Measurements from ENCODE around the gene PDE4D. TPM values are rescaled to one million over a fixed set of nuclear protein-coding genes. Genes with fewer than 3 reads are reported as not detected.

PDE4D gene
- total RNA-seq, 1 donor from 2014 or later: 13.2 TPM

DNA sequence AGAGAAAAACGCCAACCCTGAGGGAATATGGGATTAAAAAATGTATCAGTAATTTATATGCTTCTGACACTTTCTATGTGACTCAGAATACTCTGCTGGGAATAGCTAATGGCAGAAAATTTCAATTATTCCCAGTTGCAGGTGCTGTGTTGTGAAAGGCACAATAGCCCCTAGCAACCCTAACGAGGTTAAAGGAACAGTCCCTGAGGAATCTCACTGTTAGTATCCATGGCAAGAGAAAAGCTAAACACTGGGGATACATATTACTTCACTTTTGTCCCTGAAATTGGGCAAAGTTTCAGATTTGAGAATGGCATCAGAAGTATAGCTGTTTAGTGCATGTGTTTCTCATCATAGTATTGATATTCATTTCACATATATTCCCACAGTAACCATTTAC, 755.7 kb downstream of the PDE4D start:
- Mint-ChIP-seq H3K36me3 (ENCODE audit: unreplicated experiment) (no peaks in the 10 kb centered on the region), H3K4me3 (ENCODE audit: unreplicated experiment) (no peak overlapping the region), H3K4me1 (ENCODE audit: low read depth, unreplicated experiment) (peaks cover 3% of the 10 kb centered on the region), H3K27ac (ENCODE audit: unreplicated experiment) (no peak overlapping the region), H3K27me3 (ENCODE audit: unreplicated experiment) (no peaks in the 10 kb centered on the region), H3K9me3 (ENCODE audit: unreplicated experiment) (no peaks in the 10 kb centered on the region)
- TF ChIP-seq, protein P1, sequence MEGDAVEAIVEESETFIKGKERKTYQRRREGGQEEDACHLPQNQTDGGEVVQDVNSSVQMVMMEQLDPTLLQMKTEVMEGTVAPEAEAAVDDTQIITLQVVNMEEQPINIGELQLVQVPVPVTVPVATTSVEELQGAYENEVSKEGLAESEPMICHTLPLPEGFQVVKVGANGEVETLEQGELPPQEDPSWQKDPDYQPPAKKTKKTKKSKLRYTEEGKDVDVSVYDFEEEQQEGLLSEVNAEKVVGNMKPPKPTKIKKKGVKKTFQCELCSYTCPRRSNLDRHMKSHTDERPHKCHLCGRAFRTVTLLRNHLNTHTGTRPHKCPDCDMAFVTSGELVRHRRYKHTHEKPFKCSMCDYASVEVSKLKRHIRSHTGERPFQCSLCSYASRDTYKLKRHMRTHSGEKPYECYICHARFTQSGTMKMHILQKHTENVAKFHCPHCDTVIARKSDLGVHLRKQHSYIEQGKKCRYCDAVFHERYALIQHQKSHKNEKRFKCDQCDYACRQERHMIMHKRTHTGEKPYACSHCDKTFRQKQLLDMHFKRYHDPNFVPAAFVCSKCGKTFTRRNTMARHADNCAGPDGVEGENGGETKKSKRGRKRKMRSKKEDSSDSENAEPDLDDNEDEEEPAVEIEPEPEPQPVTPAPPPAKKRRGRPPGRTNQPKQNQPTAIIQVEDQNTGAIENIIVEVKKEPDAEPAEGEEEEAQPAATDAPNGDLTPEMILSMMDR (IDR thresholded peaks at IDR 0.05; ENCODE audit: partially characterized antibody, unreplicated experiment): no peak
- no peak for DNase-seq

DNA sequence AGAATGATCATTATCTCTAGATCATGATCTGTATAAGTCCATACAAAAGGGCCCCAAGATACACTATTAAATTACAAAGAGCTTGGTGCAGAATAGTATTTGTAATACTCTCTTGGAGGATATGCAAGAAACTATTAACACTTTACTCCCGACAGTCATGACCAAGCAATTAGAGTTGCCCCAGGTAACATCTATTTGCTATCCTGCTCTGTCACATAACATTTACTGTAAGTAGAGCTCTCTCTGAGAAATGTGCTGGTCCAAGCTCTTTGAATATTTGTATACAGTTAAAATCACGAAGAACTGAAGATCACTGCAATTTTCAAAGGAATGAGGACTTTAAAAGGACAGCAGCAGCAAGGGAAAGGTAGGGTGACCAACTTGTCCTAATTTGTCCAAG, 757.0 kb downstream of the PDE4D start:
- peaks cover 3% of the 10 kb centered on the region for H3K4me1 Mint-ChIP-seq (ENCODE audit: low read depth, unreplicated experiment)
- TF ChIP-seq, protein P1 (IDR thresholded peaks at IDR 0.05; ENCODE audit: partially characterized antibody, unreplicated experiment): no peak
- no peak overlapping the region for H3K4me3 Mint-ChIP-seq (ENCODE audit: unreplicated experiment)
- H3K27ac Mint-ChIP-seq (ENCODE audit: unreplicated experiment): no peak overlapping the region
- no peaks in the 10 kb centered on the region for H3K9me3 Mint-ChIP-seq (ENCODE audit: unreplicated experiment)
- DNase-seq: no peak
- H3K36me3 Mint-ChIP-seq (ENCODE audit: unreplicated experiment): no peaks in the 10 kb centered on the region
- H3K27me3 Mint-ChIP-seq (ENCODE audit: unreplicated experiment): no peaks in the 10 kb centered on the region

DNA sequence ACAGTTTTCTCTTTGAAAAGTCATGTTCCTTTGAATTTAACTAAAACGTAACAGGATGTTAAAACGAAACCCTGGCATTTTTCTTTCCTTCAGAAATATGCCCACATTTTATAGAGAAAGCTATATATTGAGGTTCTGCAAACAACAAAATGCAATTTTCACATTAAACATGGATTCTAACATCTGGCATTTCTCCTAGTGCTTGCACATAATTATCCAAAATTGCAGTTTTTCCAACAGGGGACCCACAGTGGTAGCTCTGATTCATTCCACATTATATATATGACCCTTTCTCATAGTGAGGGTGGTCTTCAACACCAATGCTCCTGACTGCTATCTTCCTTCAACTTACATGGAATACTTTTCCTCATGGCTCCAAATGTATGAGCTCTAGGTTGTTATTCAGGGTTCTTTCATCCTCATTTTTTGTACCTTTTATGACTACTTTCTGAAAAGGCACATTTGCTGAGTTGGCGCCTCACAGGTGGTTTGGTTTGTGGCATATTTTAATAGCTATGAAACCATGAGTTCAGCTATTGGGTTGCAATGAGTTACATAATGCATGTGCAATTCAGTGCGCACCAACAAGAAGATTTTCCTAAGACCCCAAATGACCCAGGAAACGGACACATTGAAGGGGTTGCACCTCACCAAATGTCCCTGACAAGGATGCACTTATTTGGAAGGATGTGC, 758.9 kb downstream of the PDE4D start:
- Mint-ChIP-seq H3K4me3 (ENCODE audit: unreplicated experiment) (no peak overlapping the region), H3K27me3 (ENCODE audit: unreplicated experiment) (no peaks in the 10 kb centered on the region), H3K27ac (ENCODE audit: unreplicated experiment) (no peak overlapping the region), H3K36me3 (ENCODE audit: unreplicated experiment) (no peaks in the 10 kb centered on the region), H3K9me3 (ENCODE audit: unreplicated experiment) (no peaks in the 10 kb centered on the region), H3K4me1 (ENCODE audit: low read depth, unreplicated experiment) (peaks cover 3% of the 10 kb centered on the region)
- TF ChIP-seq, protein P1 (IDR thresholded peaks at IDR 0.05; ENCODE audit: partially characterized antibody, unreplicated experiment): no peak
- DNase-seq: no peak

DNA sequence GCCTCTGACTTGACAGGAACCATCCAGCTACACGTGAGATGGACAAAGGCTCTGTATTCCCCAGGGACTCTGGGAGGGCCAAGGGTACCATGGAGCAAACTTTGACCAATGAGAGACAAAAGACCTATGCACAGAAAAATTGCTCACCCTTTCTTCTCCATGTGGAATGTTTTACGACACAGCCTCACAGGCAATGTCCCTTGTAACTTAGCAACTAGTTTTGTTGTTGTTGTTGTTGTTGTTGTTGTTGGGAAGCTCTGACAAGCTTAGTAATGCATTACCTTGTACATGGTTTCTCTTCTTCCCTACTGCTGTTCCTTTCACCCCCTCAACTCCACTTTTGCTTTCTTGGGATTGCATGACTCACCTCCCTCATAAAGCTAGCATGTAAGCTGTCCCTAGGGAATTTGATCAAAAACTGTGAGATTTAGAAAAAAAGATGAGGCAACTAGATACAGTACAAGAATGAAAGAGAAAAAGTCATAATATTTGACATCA, 759.7 kb downstream of the PDE4D start:
- no peak overlapping the region for H3K4me3 Mint-ChIP-seq (ENCODE audit: unreplicated experiment)
- H3K36me3 Mint-ChIP-seq (ENCODE audit: unreplicated experiment): no peaks in the 10 kb centered on the region
- DNase-seq: no peak
- H3K27ac Mint-ChIP-seq (ENCODE audit: unreplicated experiment): no peak overlapping the region
- TF ChIP-seq, protein P1 (IDR thresholded peaks at IDR 0.05; ENCODE audit: partially characterized antibody, unreplicated experiment): no peak
- peaks cover 3% of the 10 kb centered on the region for H3K4me1 Mint-ChIP-seq (ENCODE audit: low read depth, unreplicated experiment)
- no peaks in the 10 kb centered on the region for H3K27me3 Mint-ChIP-seq (ENCODE audit: unreplicated experiment)
- no peaks in the 10 kb centered on the region for H3K9me3 Mint-ChIP-seq (ENCODE audit: unreplicated experiment)

DNA sequence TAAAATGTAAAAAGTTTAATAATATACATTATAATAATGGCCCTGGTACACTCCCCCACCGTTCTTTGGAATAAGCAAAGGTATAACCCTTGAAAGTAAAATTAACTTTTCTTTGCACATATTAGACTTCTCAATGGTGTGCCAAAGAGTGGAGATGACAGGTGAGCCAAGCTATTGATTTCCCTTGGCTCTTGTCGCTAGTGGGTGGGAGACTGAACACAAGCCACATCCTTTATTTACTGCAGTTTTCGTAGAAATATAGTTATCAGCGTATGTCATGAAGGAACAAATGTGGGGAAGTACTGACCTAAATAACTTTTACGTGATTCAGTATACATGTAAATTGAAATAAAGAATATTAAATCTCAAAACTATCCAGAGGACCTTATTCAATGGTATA, 761.4 kb downstream of the PDE4D start:
- no peaks in the 10 kb centered on the region for H3K36me3 Mint-ChIP-seq (ENCODE audit: unreplicated experiment)
- DNase-seq: no peak
- no peak overlapping the region for H3K4me3 Mint-ChIP-seq (ENCODE audit: unreplicated experiment)
- TF ChIP-seq, protein P1 (IDR thresholded peaks at IDR 0.05; ENCODE audit: partially characterized antibody, unreplicated experiment): no peak
- no peaks in the 10 kb centered on the region for H3K27me3 Mint-ChIP-seq (ENCODE audit: unreplicated experiment)
- peaks cover 3% of the 10 kb centered on the region for H3K4me1 Mint-ChIP-seq (ENCODE audit: low read depth, unreplicated experiment)
- H3K9me3 Mint-ChIP-seq (ENCODE audit: unreplicated experiment): no peaks in the 10 kb centered on the region
- no peak overlapping the region for H3K27ac Mint-ChIP-seq (ENCODE audit: unreplicated experiment)
